Measurements from ENCODE around the gene ZNF691.

GRCh38 chr1:42807056-42807668, 39.3 kb upstream of the ZNF691 start:
- TF ChIP-seq, protein P1, sequence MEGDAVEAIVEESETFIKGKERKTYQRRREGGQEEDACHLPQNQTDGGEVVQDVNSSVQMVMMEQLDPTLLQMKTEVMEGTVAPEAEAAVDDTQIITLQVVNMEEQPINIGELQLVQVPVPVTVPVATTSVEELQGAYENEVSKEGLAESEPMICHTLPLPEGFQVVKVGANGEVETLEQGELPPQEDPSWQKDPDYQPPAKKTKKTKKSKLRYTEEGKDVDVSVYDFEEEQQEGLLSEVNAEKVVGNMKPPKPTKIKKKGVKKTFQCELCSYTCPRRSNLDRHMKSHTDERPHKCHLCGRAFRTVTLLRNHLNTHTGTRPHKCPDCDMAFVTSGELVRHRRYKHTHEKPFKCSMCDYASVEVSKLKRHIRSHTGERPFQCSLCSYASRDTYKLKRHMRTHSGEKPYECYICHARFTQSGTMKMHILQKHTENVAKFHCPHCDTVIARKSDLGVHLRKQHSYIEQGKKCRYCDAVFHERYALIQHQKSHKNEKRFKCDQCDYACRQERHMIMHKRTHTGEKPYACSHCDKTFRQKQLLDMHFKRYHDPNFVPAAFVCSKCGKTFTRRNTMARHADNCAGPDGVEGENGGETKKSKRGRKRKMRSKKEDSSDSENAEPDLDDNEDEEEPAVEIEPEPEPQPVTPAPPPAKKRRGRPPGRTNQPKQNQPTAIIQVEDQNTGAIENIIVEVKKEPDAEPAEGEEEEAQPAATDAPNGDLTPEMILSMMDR (IDR thresholded peaks at IDR 0.05), result no peak
- TF ChIP-seq POLR2AphosphoS5 (IDR thresholded peaks at IDR 0.05), result no peak
